Measurements from ENCODE around the gene PCSK5.

DNA sequence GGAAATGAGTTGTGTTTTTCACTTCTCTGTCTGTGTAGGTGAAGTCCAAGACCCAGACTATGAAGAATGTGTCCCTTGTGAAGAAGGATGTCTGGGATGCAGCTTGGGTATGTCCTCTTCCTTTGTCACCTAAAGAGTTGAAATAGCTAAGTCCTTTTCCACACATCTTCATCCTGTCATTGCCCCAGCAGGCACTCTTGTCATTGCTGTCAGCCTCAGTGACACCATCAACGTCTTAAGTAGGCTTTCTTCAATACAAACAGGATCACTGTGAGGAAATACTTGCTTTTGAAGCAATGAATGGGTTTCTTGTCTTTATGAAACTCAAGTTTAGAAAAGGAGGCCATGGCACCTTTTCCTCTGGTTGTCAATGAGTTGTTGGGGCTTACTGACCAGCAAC is 350.1 kb downstream of the PCSK5 start:
- TF ChIP-seq, protein P1, sequence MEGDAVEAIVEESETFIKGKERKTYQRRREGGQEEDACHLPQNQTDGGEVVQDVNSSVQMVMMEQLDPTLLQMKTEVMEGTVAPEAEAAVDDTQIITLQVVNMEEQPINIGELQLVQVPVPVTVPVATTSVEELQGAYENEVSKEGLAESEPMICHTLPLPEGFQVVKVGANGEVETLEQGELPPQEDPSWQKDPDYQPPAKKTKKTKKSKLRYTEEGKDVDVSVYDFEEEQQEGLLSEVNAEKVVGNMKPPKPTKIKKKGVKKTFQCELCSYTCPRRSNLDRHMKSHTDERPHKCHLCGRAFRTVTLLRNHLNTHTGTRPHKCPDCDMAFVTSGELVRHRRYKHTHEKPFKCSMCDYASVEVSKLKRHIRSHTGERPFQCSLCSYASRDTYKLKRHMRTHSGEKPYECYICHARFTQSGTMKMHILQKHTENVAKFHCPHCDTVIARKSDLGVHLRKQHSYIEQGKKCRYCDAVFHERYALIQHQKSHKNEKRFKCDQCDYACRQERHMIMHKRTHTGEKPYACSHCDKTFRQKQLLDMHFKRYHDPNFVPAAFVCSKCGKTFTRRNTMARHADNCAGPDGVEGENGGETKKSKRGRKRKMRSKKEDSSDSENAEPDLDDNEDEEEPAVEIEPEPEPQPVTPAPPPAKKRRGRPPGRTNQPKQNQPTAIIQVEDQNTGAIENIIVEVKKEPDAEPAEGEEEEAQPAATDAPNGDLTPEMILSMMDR (IDR thresholded peaks at IDR 0.05; ENCODE audit: low read length) = no peak
- TF ChIP-seq EZH2phosphoT487 (IDR thresholded peaks at IDR 0.05; ENCODE audit: low read length) = no peak
- no peak for TF ChIP-seq EZH2 (optimal IDR thresholded peaks at IDR 0.05; ENCODE audit: low read depth, low read length)
